PFSK-1 (cell line): ENCODE results near the gene PAWR.

Source experiments
- FOXP2 ChIP-seq: optimal IDR thresholded peaks from 2 replicates; pipeline ENCODE3; 2011; ENCODE audit warnings: borderline replicate concordance, control low read depth, inconsistent platforms; ENCODE audit not compliant: insufficient read depth; ENCODE audit errors: extremely low read length, extremely low read depth
- POLR2AphosphoS5 ChIP-seq: IDR thresholded peaks from 2 replicates; pipeline ENCODE4 v1.6.1; 2012; ENCODE audit warnings: low read depth, mild to moderate bottlenecking, control low read depth, low read length, moderate library complexity
- TAF1 ChIP-seq: IDR thresholded peaks from 2 replicates; pipeline ENCODE4 v1.6.1; 2012; ENCODE audit warnings: low read length, control low read depth, borderline replicate concordance; ENCODE audit not compliant: insufficient read depth

DNA sequence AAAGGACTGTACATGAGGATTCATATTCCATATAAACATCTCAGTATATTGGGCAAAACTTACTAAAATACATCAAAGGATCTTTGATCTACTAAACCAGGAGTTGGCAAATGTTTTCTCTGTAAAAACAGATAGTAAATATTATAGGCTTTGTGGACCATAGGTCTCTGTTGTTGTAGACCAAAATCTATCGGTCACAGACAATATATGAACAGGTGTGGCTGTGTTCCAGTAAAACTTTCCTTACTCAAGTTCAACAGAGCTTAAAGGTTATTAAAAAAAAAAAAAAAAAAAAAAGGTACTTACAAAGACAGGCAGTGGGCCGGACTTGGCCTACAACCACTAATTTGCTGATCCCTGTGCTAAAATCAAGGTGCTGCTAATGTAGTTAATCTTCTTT lies 40.3 kb downstream of the PAWR start:
- TF ChIP-seq POLR2AphosphoS5 (no peak), FOXP2 (no peak), TAF1 (no peak)
